GM19467 (cell line): ENCODE data around the gene SLC2A11.

Experiments
- ATAC-seq: cut with Tn5 transposase; IDR thresholded peaks from one replicate; pipeline ENCODE4 v1.9.1; 2021; ENCODE audit warnings: mild to moderate bottlenecking, moderate library complexity; ENCODE audit not compliant: unreplicated experiment

The SLC2A11 gene

GRCh38 chr22:23857606-23858483, at the start of gene SLC2A11:
SLC2A11 (plus strand) TSS chr22:23857875; CDS start chr22:23858000, 125 bp downstream.
- ATAC-seq = peak; percentile 89

GRCh38 chr22:23812378-23812777, 45.3 kb upstream of the SLC2A11 start:
- ATAC-seq = no peak

- ATAC-seq = no peak
These were observed 42.0 kb upstream of the SLC2A11 start for GRCh38 chr22:23815541-23816155.

GRCh38 chr22:23816156-23816976, 41.3 kb upstream of the SLC2A11 start:
- no peak for ATAC-seq

GRCh38 chr22:23817146-23817545, 40.5 kb upstream of the SLC2A11 start:
- no peak for ATAC-seq

GRCh38 chr22:23818541-23818940, 39.1 kb upstream of the SLC2A11 start:
- ATAC-seq = no peak

- ATAC-seq = no peak
These were observed 36.9 kb upstream of the SLC2A11 start for GRCh38 chr22:23820748-23821211.

- no peak for ATAC-seq
These were observed 35.5 kb upstream of the SLC2A11 start for GRCh38 chr22:23822101-23822671.

GRCh38 chr22:23823331-23823791, 34.3 kb upstream of the SLC2A11 start:
- no peak for ATAC-seq

GRCh38 chr22:23824476-23825245, 33.0 kb upstream of the SLC2A11 start:
- no peak for ATAC-seq

GRCh38 chr22:23825246-23825905, 32.3 kb upstream of the SLC2A11 start:
- no peak for ATAC-seq

GRCh38 chr22:23826510-23827350, 30.9 kb upstream of the SLC2A11 start:
- ATAC-seq = no peak

- ATAC-seq = no peak
These were observed 30.2 kb upstream of the SLC2A11 start for GRCh38 chr22:23827351-23827995.

GRCh38 chr22:23828800-23829680, 28.6 kb upstream of the SLC2A11 start:
- no peak for ATAC-seq

GRCh38 chr22:23829845-23830372, 27.8 kb upstream of the SLC2A11 start:
- no peak for ATAC-seq

- no peak for ATAC-seq
These were observed 26.4 kb upstream of the SLC2A11 start for GRCh38 chr22:23831261-23831660.

- ATAC-seq = no peak
These were observed 25.9 kb upstream of the SLC2A11 start for GRCh38 chr22:23831781-23832180.
